Ishikawa (cell line): ENCODE results near the gene AKT1.

ENCODE experiments used
- EP300 ChIP-seq: IDR thresholded peaks from 2 replicates; pipeline ENCODE4 v1.6.1; 2012; ENCODE audit warnings: borderline replicate concordance
- FOXM1 ChIP-seq: IDR thresholded peaks from 2 replicates; pipeline ENCODE4 v1.6.1; 2012; ENCODE audit warnings: low read depth, borderline replicate concordance
- MAX ChIP-seq: IDR thresholded peaks from 2 replicates; pipeline ENCODE4 v1.6.1; 2012
- REST ChIP-seq: IDR thresholded peaks from 2 replicates; pipeline ENCODE4 v1.6.1; 2012; ENCODE audit warnings: low read depth, mild to moderate bottlenecking
- TEAD4 ChIP-seq: IDR thresholded peaks from 2 replicates; pipeline ENCODE4 v1.6.1; 2012
- TF ChIP-seq, protein P1 (sequence below): IDR thresholded peaks from 2 replicates; pipeline ENCODE4 v1.6.1; 2012

DNA sequence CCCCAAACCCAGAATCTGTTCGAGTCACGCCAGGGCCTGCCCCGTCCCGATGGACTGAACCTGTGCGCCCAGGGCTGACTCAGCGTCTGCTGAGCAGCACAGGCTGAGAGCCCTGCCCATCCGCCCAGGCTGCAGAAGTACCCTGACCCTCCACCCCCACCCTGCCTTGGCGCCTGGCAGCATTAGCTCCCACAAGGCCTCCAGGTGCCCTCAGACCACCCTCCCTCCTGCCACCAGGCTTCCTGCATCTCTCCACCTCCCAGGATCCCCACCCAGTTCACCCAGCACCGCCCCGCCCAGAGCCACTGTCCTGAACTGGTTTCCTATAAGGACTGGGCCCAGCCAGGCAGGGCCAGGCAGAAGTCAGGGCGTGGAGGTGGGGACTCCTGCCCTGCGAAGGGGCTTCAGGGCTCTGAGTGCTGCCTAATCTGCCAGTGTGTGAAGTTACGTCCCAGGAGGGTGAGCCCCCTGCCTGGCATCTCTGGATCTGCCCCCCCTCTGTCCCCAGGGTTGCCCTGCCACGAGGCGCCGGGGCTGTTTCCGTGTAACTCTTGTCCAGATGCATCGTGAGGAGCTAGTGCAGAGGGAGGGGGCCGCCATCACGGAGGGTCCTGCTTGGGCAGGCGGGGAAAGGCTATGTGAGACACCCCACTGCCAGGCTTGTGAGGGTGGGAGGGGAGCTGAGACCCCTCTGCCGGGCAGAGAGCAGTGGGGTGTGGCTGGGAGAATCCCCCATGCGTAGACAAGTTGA, 62.4 kb downstream of the AKT1 start:
- TF ChIP-seq REST (no peak), EP300 (no peak), MAX (no peak), FOXM1 (no peak), TEAD4 (no peak)
- TF ChIP-seq, protein P1, sequence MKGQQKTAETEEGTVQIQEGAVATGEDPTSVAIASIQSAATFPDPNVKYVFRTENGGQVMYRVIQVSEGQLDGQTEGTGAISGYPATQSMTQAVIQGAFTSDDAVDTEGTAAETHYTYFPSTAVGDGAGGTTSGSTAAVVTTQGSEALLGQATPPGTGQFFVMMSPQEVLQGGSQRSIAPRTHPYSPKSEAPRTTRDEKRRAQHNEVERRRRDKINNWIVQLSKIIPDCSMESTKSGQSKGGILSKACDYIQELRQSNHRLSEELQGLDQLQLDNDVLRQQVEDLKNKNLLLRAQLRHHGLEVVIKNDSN: no peak
